HepG2 (cell line): Measurements from ENCODE around the gene IP6K1. TPM values are rescaled to one million over a fixed set of nuclear protein-coding genes. Genes with fewer than 3 reads are reported as not detected.

Source experiments
- CBX5 ChIP-seq: sonication (generic); formaldehyde crosslinking; IDR thresholded peaks from 2 replicates; pipeline ENCODE4 v1.4.0; 2020; ENCODE audit warnings: missing genetic modification reagents, borderline replicate concordance
- GATAD2A ChIP-seq: IDR thresholded peaks from 2 replicates; pipeline ENCODE4 v1.6.1; 2016
- KAT7 ChIP-seq: IDR thresholded peaks from 2 replicates; pipeline ENCODE4 v1.6.1; 2018; ENCODE audit warnings: borderline replicate concordance, missing compliant biosample characterization
- KDM5A ChIP-seq: fragments of 200-600 bp; sonication (generic); IDR thresholded peaks from 2 replicates; pipeline ENCODE4 v1.7.0; 2018; ENCODE audit warnings: antibody characterized with exemption, mild to moderate bottlenecking, low read length, borderline replicate concordance
- KLF11 ChIP-seq: IDR thresholded peaks from 2 replicates; pipeline ENCODE4 v1.6.1; 2016; ENCODE audit warnings: missing compliant biosample characterization
- KMT2A ChIP-seq: sonication (generic); formaldehyde crosslinking; IDR thresholded peaks from 2 replicates; pipeline ENCODE4 v1.4.0; 2020; ENCODE audit warnings: missing genetic modification reagents
- MEIS2 ChIP-seq: sonication (generic); formaldehyde crosslinking; IDR thresholded peaks from 2 replicates; pipeline ENCODE4 v1.9.0; 2021; ENCODE audit warnings: mild to moderate bottlenecking, missing genetic modification reagents
- MIER2 ChIP-seq: IDR thresholded peaks from 2 replicates; pipeline ENCODE4 v1.6.1; 2016; ENCODE audit warnings: missing biosample characterization, missing genetic modification reagents
- RFXAP ChIP-seq: sonication (generic); formaldehyde crosslinking; IDR thresholded peaks from 2 replicates; pipeline ENCODE4 v1.4.0; 2020; ENCODE audit warnings: missing genetic modification reagents, borderline replicate concordance
- SMAD1 ChIP-seq: sonication (generic); formaldehyde crosslinking; IDR thresholded peaks from 2 replicates; pipeline ENCODE4 v1.4.0; 2020; ENCODE audit warnings: missing genetic modification reagents, low read depth, mild to moderate bottlenecking, borderline replicate concordance
- SOX6 ChIP-seq, 2 experiments: fragments of 450-650 bp in 1 of 2; sonication (generic) in 1 of 2; formaldehyde crosslinking in 1 of 2; IDR thresholded peaks; 2 replicates each; pipeline versions ENCODE4 v1.4.0 to v1.6.1; 2017 to 2020; ENCODE audit warnings: antibody characterized with exemption in 1 of 2, mild to moderate bottlenecking in 1 of 2, missing genetic modification reagents in 1 of 2
- YEATS4 ChIP-seq: sonication (generic); formaldehyde crosslinking; IDR thresholded peaks from 2 replicates; pipeline ENCODE4 v1.4.0; 2020; ENCODE audit warnings: missing genetic modification reagents, borderline replicate concordance
- ZIK1 ChIP-seq: sonication (generic); formaldehyde crosslinking; IDR thresholded peaks from 2 replicates; pipeline ENCODE4 v1.5.0; 2020; ENCODE audit warnings: mild to moderate bottlenecking, low read depth, missing genetic modification reagents, borderline replicate concordance
- ZNF34 ChIP-seq: sonication (generic); formaldehyde crosslinking; IDR thresholded peaks from 2 replicates; pipeline ENCODE4 v1.4.0; 2020; ENCODE audit warnings: mild to moderate bottlenecking, missing genetic modification reagents, borderline replicate concordance
- ZNF501 ChIP-seq: sonication (generic); formaldehyde crosslinking; IDR thresholded peaks from 2 replicates; pipeline ENCODE4 v1.5.1; 2020; ENCODE audit warnings: mild to moderate bottlenecking, moderate library complexity, missing genetic modification reagents
- polyA plus RNA-seq, 8 experiments: library from polyadenylated mRNA; depleted of rRNA in 3 of 8; stranded (reverse) in 7 of 8; unstranded in 1 of 8; fragments of >200 nt; fragmentation: Illumina TruSeq in 4 of 8; extraction: Trizol in 4 of 8; gene quantifications; 2 replicates each; pipeline versions ENCODE4 v1.2.1 to v1.2.3, GENCODE V29; 2011 to 2016; ENCODE audit warnings: low read depth in 4 of 8, missing spikeins in 1 of 8, mixed read lengths in 1 of 8; ENCODE audit not compliant: insufficient read depth in 1 of 8
- total RNA-seq, 5 experiments: library from RNA; depleted of rRNA; stranded (reverse); fragments of >200 nt; fragmentation: Illumina TruSeq; extraction: Trizol; gene quantifications; 2 replicates each; pipeline ENCODE4 v1.2.3, GENCODE V29; 2016; ENCODE audit warnings: low read depth in 1 of 5
- TF ChIP-seq, protein P1 (sequence below), 2 experiments: sonication (generic) in 1 of 2; formaldehyde crosslinking in 1 of 2; IDR thresholded peaks; 2 replicates each; pipeline versions ENCODE4 v1.5.1 to v1.6.1; 2011 to 2020; ENCODE audit warnings: borderline replicate concordance in 1 of 2, low read depth in 1 of 2, low read length in 1 of 2, mild to moderate bottlenecking in 1 of 2, missing genetic modification reagents in 1 of 2, moderate library complexity in 1 of 2
- TF ChIP-seq, protein P2 (sequence below): sonication (generic); formaldehyde crosslinking; IDR thresholded peaks from 2 replicates; pipeline ENCODE4 v1.9.0; 2022; ENCODE audit warnings: low read depth, missing genetic modification reagents
- TF ChIP-seq, protein P3 (sequence below): sonication (generic); formaldehyde crosslinking; IDR thresholded peaks from 2 replicates; pipeline ENCODE4 v1.5.1; 2020; ENCODE audit warnings: missing genetic modification reagents, mild to moderate bottlenecking, borderline replicate concordance

Gene IP6K1
- total and polyA plus RNA-seq, 2 of the 13 experiments (the other 11 are each of a cell fraction or from before 2014, with no cell fraction given): 17.7 to 29.7 TPM

DNA sequence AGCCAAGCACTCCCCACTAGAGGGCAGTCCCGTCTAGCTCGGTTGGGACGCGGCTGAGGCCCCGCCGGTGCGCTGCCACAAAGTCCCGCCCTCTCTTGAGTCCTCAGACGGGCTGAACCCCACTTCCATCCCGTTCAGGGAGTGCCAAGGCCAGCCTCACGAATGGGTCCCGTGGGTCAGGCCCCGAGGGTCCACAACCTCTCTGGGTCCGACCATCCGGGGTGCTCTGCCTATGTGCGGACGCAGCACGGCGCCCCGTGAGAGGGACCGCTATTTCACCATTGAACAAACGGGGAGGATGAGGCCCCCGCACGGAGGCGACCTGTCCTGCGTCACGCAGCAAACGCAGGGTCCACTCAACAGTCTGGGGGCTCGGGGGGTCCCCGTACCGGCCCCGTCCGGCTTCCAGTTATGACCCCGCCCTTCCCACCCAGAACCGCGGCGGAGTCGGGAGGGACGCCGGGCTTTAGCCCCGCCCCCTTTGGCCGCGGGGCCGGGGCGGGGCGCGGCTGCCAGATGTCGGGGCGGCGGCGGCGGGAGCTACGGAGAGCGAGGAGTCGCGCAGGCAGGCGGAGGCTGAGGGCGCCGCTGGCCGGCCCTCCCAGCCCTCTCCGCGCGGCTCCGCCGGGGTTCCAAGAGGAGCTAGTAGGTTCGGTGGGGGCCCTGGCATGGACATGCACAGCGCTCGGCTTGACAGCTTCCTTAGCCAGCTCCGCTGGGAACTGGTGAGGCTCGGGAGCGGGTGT is 16.6 kb upstream of the IP6K1 start, which contains the start of gene INKA1 (continued):
- TF ChIP-seq YEATS4 (CRISPR knock-in tag) (peak; percentile 40; the same call in 1 of the 2 replicates), ZIK1 (CRISPR knock-in tag) (peak; percentile 79; the same call in 1 of the 2 replicates), RFXAP (peak; percentile 56; the same call in 1 of the 2 replicates), GATAD2A (peak; percentile 72), KDM5A (0 out of 2 replicates have a peak, but pooled peaks have one; percentile 17), MIER2 (CRISPR knock-in tag) (0 out of 2 replicates have a peak, but pooled peaks have one; percentile 42), SOX6 (IDR thresholded peaks at IDR 0.05) (no peak), SOX6 (CRISPR knock-in tag; IDR thresholded peaks at IDR 0.05) (peak; percentile 54), MEIS2 (0 out of 2 replicates have a peak, but pooled peaks have one; percentile 24), KMT2A (CRISPR knock-in tag) (peak; percentile 67; the same call in 1 of the 2 replicates), KLF11 (0 out of 2 replicates have a peak, but pooled peaks have one; percentile 40), SMAD1 (CRISPR knock-in tag) (peak; percentile 97; the same call in 1 of the 2 replicates), ZNF501 (CRISPR knock-in tag) (peak; percentile 82), ZNF34 (CRISPR knock-in tag) (no peak), KAT7 (CRISPR knock-in tag) (0 out of 2 replicates have a peak, but pooled peaks have one; percentile 38), CBX5 (CRISPR knock-in tag) (peak; percentile 39; the same call in 1 of the 2 replicates)
- TF ChIP-seq, protein P1, sequence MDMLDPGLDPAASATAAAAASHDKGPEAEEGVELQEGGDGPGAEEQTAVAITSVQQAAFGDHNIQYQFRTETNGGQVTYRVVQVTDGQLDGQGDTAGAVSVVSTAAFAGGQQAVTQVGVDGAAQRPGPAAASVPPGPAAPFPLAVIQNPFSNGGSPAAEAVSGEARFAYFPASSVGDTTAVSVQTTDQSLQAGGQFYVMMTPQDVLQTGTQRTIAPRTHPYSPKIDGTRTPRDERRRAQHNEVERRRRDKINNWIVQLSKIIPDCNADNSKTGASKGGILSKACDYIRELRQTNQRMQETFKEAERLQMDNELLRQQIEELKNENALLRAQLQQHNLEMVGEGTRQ (IDR thresholded peaks at IDR 0.05; ENCODE audit: low read depth, low read length): no peak
- TF ChIP-seq, protein P1 (CRISPR knock-in tag; IDR thresholded peaks at IDR 0.05; ENCODE audit: borderline replicate concordance): 0 out of 2 replicates have a peak, but pooled peaks have one; percentile 3
- TF ChIP-seq, protein P2, sequence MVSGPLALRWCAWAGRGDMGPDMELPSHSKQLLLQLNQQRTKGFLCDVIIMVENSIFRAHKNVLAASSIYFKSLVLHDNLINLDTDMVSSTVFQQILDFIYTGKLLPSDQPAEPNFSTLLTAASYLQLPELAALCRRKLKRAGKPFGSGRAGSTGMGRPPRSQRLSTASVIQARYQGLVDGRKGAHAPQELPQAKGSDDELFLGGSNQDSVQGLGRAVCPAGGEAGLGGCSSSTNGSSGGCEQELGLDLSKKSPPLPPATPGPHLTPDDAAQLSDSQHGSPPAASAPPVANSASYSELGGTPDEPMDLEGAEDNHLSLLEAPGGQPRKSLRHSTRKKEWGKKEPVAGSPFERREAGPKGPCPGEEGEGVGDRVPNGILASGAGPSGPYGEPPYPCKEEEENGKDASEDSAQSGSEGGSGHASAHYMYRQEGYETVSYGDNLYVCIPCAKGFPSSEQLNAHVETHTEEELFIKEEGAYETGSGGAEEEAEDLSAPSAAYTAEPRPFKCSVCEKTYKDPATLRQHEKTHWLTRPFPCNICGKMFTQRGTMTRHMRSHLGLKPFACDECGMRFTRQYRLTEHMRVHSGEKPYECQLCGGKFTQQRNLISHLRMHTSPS: peak; percentile 55; the same call in 1 of the 2 replicates
- TF ChIP-seq, protein P3, sequence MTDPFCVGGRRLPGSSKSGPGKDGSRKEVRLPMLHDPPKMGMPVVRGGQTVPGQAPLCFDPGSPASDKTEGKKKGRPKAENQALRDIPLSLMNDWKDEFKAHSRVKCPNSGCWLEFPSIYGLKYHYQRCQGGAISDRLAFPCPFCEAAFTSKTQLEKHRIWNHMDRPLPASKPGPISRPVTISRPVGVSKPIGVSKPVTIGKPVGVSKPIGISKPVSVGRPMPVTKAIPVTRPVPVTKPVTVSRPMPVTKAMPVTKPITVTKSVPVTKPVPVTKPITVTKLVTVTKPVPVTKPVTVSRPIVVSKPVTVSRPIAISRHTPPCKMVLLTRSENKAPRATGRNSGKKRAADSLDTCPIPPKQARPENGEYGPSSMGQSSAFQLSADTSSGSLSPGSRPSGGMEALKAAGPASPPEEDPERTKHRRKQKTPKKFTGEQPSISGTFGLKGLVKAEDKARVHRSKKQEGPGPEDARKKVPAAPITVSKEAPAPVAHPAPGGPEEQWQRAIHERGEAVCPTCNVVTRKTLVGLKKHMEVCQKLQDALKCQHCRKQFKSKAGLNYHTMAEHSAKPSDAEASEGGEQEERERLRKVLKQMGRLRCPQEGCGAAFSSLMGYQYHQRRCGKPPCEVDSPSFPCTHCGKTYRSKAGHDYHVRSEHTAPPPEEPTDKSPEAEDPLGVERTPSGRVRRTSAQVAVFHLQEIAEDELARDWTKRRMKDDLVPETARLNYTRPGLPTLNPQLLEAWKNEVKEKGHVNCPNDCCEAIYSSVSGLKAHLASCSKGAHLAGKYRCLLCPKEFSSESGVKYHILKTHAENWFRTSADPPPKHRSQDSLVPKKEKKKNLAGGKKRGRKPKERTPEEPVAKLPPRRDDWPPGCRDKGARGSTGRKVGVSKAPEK (CRISPR knock-in tag): no peak
